HEK293 (cell line): ENCODE measurements around the gene TRAPPC12.
"Not testable (repeated sequence)": the region's sequence is repeated elsewhere in the genome, so short reads cannot be mapped to it uniquely, and the experiment has no call there.

Experiments
- CTCF ChIA-PET: fragments of 350-600 bp; formaldehyde crosslinking; extraction: SDS; loops from one replicate; lab custom pipeline; 2021; ENCODE audit warnings: antibody characterized with exemption; lab: Yijun Ruan, JAX
- POLR2A ChIA-PET: fragments of 300-600 bp; formaldehyde crosslinking; extraction: SDS; loops from one replicate; lab custom pipeline; 2020; ENCODE audit warnings: antibody characterized with exemption, inconsistent platforms; lab: Yijun Ruan, JAX
- H3K27ac ChIP-seq: fragments of 200-500 bp; sonication (Bioruptor generic); 2 replicates; pipeline ENCODE4 v1.5.1; 2014; ENCODE audit warnings: low read depth, low read length, control low read depth, inconsistent platforms; ENCODE audit errors: extremely low read depth
- H3K36me3 ChIP-seq, 2 experiments: fragments of 200-500 bp in 1 of 2; sonication (Bioruptor generic) in 1 of 2; 1 replicate in 1 of 2; 2 replicates in 1 of 2; pipeline ENCODE4 v1.5.1; 2014 to 2017; ENCODE audit warnings: inconsistent platforms in 2 of 2, low read length in 2 of 2; ENCODE audit not compliant: control insufficient read depth in 2 of 2, insufficient read depth in 1 of 2
- H3K4me1 ChIP-seq: fragments of 200-500 bp; sonication (Bioruptor generic); 2 replicates; pipeline ENCODE4 v1.5.1; 2014; ENCODE audit warnings: mild to moderate bottlenecking, low read length, inconsistent platforms; ENCODE audit not compliant: control insufficient read depth, insufficient read depth
- H3K4me3 ChIP-seq: 2 replicates; pipeline ENCODE4 v1.5.1; 2011; ENCODE audit warnings: low read depth, mild to moderate bottlenecking, control low read depth, low read length, moderate library complexity
- H3K9me3 ChIP-seq: fragments of 200-500 bp; sonication (Bioruptor generic); 2 replicates; pipeline ENCODE4 v1.5.1; 2014; ENCODE audit warnings: low read depth, low read length, inconsistent platforms; ENCODE audit not compliant: control insufficient read depth, insufficient read depth
- KLF1 ChIP-seq: fragments of 450-650 bp; formaldehyde crosslinking; IDR thresholded peaks from 2 replicates; pipeline ENCODE4 v1.5.1; 2016; ENCODE audit warnings: missing biosample characterization, missing genetic modification characterization
- KLF10 ChIP-seq: fragments of 450-650 bp; IDR thresholded peaks from 2 replicates; pipeline ENCODE4 v1.5.1; 2018; ENCODE audit warnings: missing biosample characterization, mild to moderate bottlenecking, missing genetic modification characterization
- SCRT2 ChIP-seq: fragments of 450-650 bp; formaldehyde crosslinking; IDR thresholded peaks from 2 replicates; pipeline ENCODE4 v1.5.1; 2016; ENCODE audit warnings: missing biosample characterization, missing genetic modification characterization
- TCF7L2 ChIP-seq: IDR thresholded peaks from 2 replicates; pipeline ENCODE4 v1.6.1; 2011; ENCODE audit warnings: low read depth, mild to moderate bottlenecking, inconsistent platforms, low read length, moderate library complexity, borderline replicate concordance
- ZBTB21 ChIP-seq: fragments of 450-650 bp; formaldehyde crosslinking; IDR thresholded peaks from 2 replicates; pipeline ENCODE4 v1.5.1; 2017; ENCODE audit warnings: missing biosample characterization, missing genetic modification characterization
- ZFP3 ChIP-seq: fragments of 450-650 bp; formaldehyde crosslinking; IDR thresholded peaks from 2 replicates; pipeline ENCODE4 v1.5.1; 2016; ENCODE audit warnings: low read depth, missing biosample characterization, missing genetic modification characterization
- ZFP41 ChIP-seq: fragments of 450-650 bp; formaldehyde crosslinking; IDR thresholded peaks from 2 replicates; pipeline ENCODE4 v1.5.1; 2016; ENCODE audit warnings: missing biosample characterization, missing genetic modification characterization, borderline replicate concordance
- ZNF114 ChIP-seq: fragments of 450-650 bp; formaldehyde crosslinking; IDR thresholded peaks from 2 replicates; pipeline ENCODE4 v1.5.0; 2017; ENCODE audit warnings: missing biosample characterization, missing genetic modification characterization
- ZNF140 ChIP-seq: fragments of 450-650 bp; formaldehyde crosslinking; IDR thresholded peaks from 2 replicates; pipeline ENCODE4 v1.5.1; 2016; ENCODE audit warnings: missing biosample characterization, missing genetic modification characterization
- ZNF2 ChIP-seq: fragments of 450-650 bp; formaldehyde crosslinking; IDR thresholded peaks from 2 replicates; pipeline ENCODE4 v1.5.1; 2016; ENCODE audit warnings: missing biosample characterization, missing genetic modification characterization
- ZNF202 ChIP-seq: fragments of 450-650 bp; formaldehyde crosslinking; IDR thresholded peaks from 2 replicates; pipeline ENCODE4 v1.5.1; 2016; ENCODE audit warnings: missing biosample characterization, missing genetic modification characterization, borderline replicate concordance
- ZNF211 ChIP-seq: fragments of 450-650 bp; formaldehyde crosslinking; IDR thresholded peaks from 2 replicates; pipeline ENCODE4 v1.5.1; 2016; ENCODE audit warnings: low read depth, missing biosample characterization, missing genetic modification characterization
- ZNF37A ChIP-seq: fragments of 450-650 bp; IDR thresholded peaks from 2 replicates; pipeline ENCODE4 v1.5.1; 2018; ENCODE audit warnings: missing biosample characterization, missing genetic modification characterization
- ZNF404 ChIP-seq: fragments of 450-650 bp; formaldehyde crosslinking; IDR thresholded peaks from 2 replicates; pipeline ENCODE4 v1.5.1; 2017; ENCODE audit warnings: missing biosample characterization, missing genetic modification characterization
- ZNF529 ChIP-seq: fragments of 450-650 bp; formaldehyde crosslinking; IDR thresholded peaks from 2 replicates; pipeline ENCODE4 v1.5.1; 2017; ENCODE audit warnings: missing genetic modification characterization, missing biosample characterization; ENCODE audit not compliant: insufficient replicate concordance
- ZNF658 ChIP-seq: fragments of 450-650 bp; formaldehyde crosslinking; IDR thresholded peaks from 2 replicates; pipeline ENCODE4; 2016; ENCODE audit warnings: missing biosample characterization, missing genetic modification characterization
- ZNF701 ChIP-seq: fragments of 450-650 bp; formaldehyde crosslinking; IDR thresholded peaks from 2 replicates; pipeline ENCODE4 v1.5.1; 2016; ENCODE audit warnings: missing biosample characterization, missing genetic modification characterization
- ZNF830 ChIP-seq: fragments of 450-650 bp; IDR thresholded peaks from 2 replicates; pipeline ENCODE4 v1.5.0; 2018; ENCODE audit warnings: missing biosample characterization, missing genetic modification characterization, low read depth, mild to moderate bottlenecking, moderate library complexity
- ZSCAN5A ChIP-seq: fragments of 450-650 bp; formaldehyde crosslinking; IDR thresholded peaks from 2 replicates; pipeline ENCODE4 v1.5.1; 2016; ENCODE audit warnings: missing biosample characterization, missing genetic modification characterization

TRAPPC12 gene

GRCh38 chr2:3494984-3495666, 115.6 kb downstream of the TRAPPC12 start:
- H3K9me3 ChIP-seq: no peaks in the 10 kb centered on the region
- no peak overlapping the region for H3K27ac ChIP-seq
- no peak overlapping the region for H3K4me3 ChIP-seq
- no peaks in the 10 kb centered on the region for H3K4me1 ChIP-seq
- peaks cover 0 to 41% of the 10 kb centered on the region in 2 experiments; a peak in 1 of 3 replicates for H3K36me3 ChIP-seq
- ChIA-PET CTCF (no interaction called here), POLR2A (no interaction called here)
- TF ChIP-seq ZNF830 (tag by site-specific recombination) (no peak), TCF7L2 (no peak), ZNF202 (tag by site-specific recombination) (no peak), SCRT2 (tag by site-specific recombination) (peak; percentile 70; the same call in 1 of the 2 replicates), ZNF658 (no peak), ZBTB21 (tag by site-specific recombination) (no peak)

GRCh38 chr2:3496708-3497080, 117.2 kb downstream of the TRAPPC12 start:
- not testable (repeated sequence) for H3K9me3 ChIP-seq, H3K4me1 ChIP-seq, H3K27ac ChIP-seq, H3K4me3 ChIP-seq
- POLR2A ChIA-PET: interaction anchor here (0.8 kb wide), 1 partner anchor 22 kb away, joined by 3 read pairs; no protein-coding TSS in a partner anchor
- H3K36me3 ChIP-seq: peaks cover 0 to 53% of the 10 kb centered on the region in 2 experiments; a peak in 1 of 3 replicates
- CTCF ChIA-PET: interaction anchor here (0.5 kb wide), 1 partner anchor 319 kb away, joined by 3 read pairs; no protein-coding TSS in a partner anchor

GRCh38 chr2:3498783-3499394, 119.4 kb downstream of the TRAPPC12 start:
- CTCF ChIA-PET: no interaction called here
- Histone ChIP-seq H3K36me3 (peaks cover 0 to 65% of the 10 kb centered on the region in 2 experiments; a peak in 1 of 3 replicates), H3K27ac (no peak overlapping the region), H3K9me3 (no peaks in the 10 kb centered on the region), H3K4me3 (no peak overlapping the region), H3K4me1 (no peaks in the 10 kb centered on the region)
- POLR2A ChIA-PET: no interaction called here
- no peak for TF ChIP-seq ZNF529 (tag by site-specific recombination)
- TF ChIP-seq KLF10 (tag by site-specific recombination): no peak
- TF ChIP-seq KLF1: no peak
- no peak for TF ChIP-seq ZNF140 (tag by site-specific recombination)
- no peak for TF ChIP-seq ZNF2 (tag by site-specific recombination)
- TF ChIP-seq ZNF114 (tag by site-specific recombination): no peak
- no peak for TF ChIP-seq ZNF701
- no peak for TF ChIP-seq ZNF37A (tag by site-specific recombination)
- TF ChIP-seq ZSCAN5A (tag by site-specific recombination): no peak
- TF ChIP-seq ZFP41 (tag by site-specific recombination): no peak
- TF ChIP-seq ZNF404: no peak
- no peak for TF ChIP-seq ZFP3 (tag by site-specific recombination)
- TF ChIP-seq ZNF211 (tag by site-specific recombination): no peak
- TF ChIP-seq, all 188 proteins: peak for 0
